K562 (cell line): Measurements from ENCODE around the gene RNPEP. TPM values are rescaled to one million over a fixed set of nuclear protein-coding genes. Genes with fewer than 3 reads are reported as not detected.

Experiments
- EP300 ChIP-seq: IDR thresholded peaks from 2 replicates; pipeline ENCODE4 v1.6.1; 2012; ENCODE audit warnings: low read length, improper control_type of control experiment
- FOXK1 ChIP-seq: sonication (generic); formaldehyde crosslinking; IDR thresholded peaks from 2 replicates; pipeline ENCODE4 v1.8.0; 2022; ENCODE audit warnings: missing genetic modification reagents, mild to moderate bottlenecking, borderline replicate concordance
- PRDM10 ChIP-seq: fragments of 450-650 bp; IDR thresholded peaks from 2 replicates; pipeline ENCODE4 v1.6.1; 2018; ENCODE audit not compliant: partially characterized antibody
- SMARCA5 ChIP-seq: fragments of 450-650 bp; IDR thresholded peaks from 2 replicates; pipeline ENCODE4 v1.6.1; 2016
- ZNF282 ChIP-seq: sonication (generic); formaldehyde crosslinking; IDR thresholded peaks from 2 replicates; pipeline ENCODE4 v1.8.1; 2023; ENCODE audit warnings: missing genetic modification reagents
- ZNF589 ChIP-seq: fragments of 200-800 bp; sonication (Bioruptor generic); IDR thresholded peaks from 2 replicates; pipeline ENCODE4 v1.6.1; 2016; ENCODE audit warnings: low read depth, missing genetic modification characterization, missing compliant biosample characterization
- ZNF592 ChIP-seq: fragments of 450-650 bp; IDR thresholded peaks from 2 replicates; pipeline ENCODE4 v1.6.1; 2017; ENCODE audit warnings: antibody characterized with exemption, mild to moderate bottlenecking
- ZNF766 ChIP-seq: fragments of 200-800 bp; sonication (Bioruptor generic); conservative IDR thresholded peaks from 2 replicates; pipeline ENCODE4 v1.6.1; 2016; ENCODE audit warnings: missing genetic modification characterization, missing compliant biosample characterization
- polyA plus RNA-seq, 8 experiments: library from polyadenylated mRNA; depleted of rRNA in 4 of 8; stranded (reverse) in 5 of 8; unstranded in 3 of 8; fragments of >200 nt; fragmentation: Nextera tagmentation in 2 of 8; fragmentation: Illumina TruSeq in 1 of 8; extraction: Ambion mirVana in 2 of 8; extraction: Trizol in 1 of 8; gene quantifications; 2 replicates each; pipeline versions ENCODE4 v1.2.1 to v1.2.3, GENCODE V29; 2011 to 2014; ENCODE audit warnings: inconsistent platforms in 1 of 8, missing spikeins in 1 of 8
- total RNA-seq, 7 experiments: library from RNA; depleted of rRNA in 6 of 7; stranded (reverse); fragments of >200 nt in 6 of 7; fragmentation: Illumina TruSeq in 2 of 7; extraction: Trizol in 2 of 7; gene quantifications; 2 replicates each; pipeline versions ENCODE4 v1.2.1 to v1.2.3, GENCODE V29; 2011 to 2021; ENCODE audit warnings: low replicate concordance in 1 of 7
- TF ChIP-seq, protein P1 (sequence below): fragments of 450-650 bp; IDR thresholded peaks from 2 replicates; pipeline ENCODE4 v1.6.1; 2014; ENCODE audit warnings: low read depth, mild to moderate bottlenecking, moderate library complexity, borderline replicate concordance

Gene RNPEP
- total and polyA plus RNA-seq, 9 of the 15 experiments (the other 6 are each of a cell fraction or from before 2014, with no cell fraction given): 27.5 to 131 (median 63.4) TPM

GRCh38 chr1:201983380-201983805, 945 bp downstream of the RNPEP start (continued):
- TF ChIP-seq PRDM10 (no peak), ZNF589 (CRISPR knock-in tag) (no peak), ZNF282 (CRISPR knock-in tag) (no peak), ZNF592 (no peak), SMARCA5 (no peak), ZNF766 (CRISPR knock-in tag) (no peak), EP300 (no peak), FOXK1 (no peak)
- TF ChIP-seq, protein P1, sequence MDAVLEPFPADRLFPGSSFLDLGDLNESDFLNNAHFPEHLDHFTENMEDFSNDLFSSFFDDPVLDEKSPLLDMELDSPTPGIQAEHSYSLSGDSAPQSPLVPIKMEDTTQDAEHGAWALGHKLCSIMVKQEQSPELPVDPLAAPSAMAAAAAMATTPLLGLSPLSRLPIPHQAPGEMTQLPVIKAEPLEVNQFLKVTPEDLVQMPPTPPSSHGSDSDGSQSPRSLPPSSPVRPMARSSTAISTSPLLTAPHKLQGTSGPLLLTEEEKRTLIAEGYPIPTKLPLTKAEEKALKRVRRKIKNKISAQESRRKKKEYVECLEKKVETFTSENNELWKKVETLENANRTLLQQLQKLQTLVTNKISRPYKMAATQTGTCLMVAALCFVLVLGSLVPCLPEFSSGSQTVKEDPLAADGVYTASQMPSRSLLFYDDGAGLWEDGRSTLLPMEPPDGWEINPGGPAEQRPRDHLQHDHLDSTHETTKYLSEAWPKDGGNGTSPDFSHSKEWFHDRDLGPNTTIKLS: peak; percentile 39; the same call in 1 of the 2 replicates
